GM18502 (cell line): ENCODE results near the gene TNF.

ENCODE experiments used
- ATAC-seq: cut with Tn5 transposase; IDR thresholded peaks from one replicate; pipeline ENCODE4 v1.9.1; 2021; ENCODE audit warnings: mild to moderate bottlenecking; ENCODE audit not compliant: unreplicated experiment, poor library complexity

Gene TNF

DNA sequence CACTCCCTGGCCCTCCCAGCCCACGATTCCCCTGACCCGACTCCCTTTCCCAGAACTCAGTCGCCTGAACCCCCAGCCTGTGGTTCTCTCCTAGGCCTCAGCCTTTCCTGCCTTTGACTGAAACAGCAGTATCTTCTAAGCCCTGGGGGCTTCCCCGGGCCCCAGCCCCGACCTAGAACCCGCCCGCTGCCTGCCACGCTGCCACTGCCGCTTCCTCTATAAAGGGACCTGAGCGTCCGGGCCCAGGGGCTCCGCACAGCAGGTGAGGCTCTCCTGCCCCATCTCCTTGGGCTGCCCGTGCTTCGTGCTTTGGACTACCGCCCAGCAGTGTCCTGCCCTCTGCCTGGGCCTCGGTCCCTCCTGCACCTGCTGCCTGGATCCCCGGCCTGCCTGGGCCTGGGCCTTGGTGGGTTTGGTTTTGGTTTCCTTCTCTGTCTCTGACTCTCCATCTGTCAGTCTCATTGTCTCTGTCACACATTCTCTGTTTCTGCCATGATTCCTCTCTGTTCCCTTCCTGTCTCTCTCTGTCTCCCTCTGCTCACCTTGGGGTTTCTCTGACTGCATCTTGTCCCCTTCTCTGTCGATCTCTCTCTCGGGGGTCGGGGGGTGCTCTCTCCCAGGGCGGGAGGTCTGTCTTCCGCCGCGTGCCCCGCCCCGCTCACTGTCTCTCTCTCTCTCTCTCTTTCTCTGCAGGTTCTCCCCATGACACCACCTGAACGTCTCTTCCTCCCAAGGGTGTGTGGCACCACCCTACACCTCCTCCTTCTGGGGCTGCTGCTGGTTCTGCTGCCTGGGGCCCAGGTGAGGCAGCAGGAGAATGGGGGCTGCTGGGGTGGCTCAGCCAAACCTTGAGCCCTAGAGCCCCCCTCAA is 3.1 kb upstream of the TNF start, which contains the start of gene LTA:
LTA (plus strand) TSS at position 249 of the 871 bp plus-strand sequence; CDS start at position 703, 454 bp downstream.
- ATAC-seq: no peak

- no peak for ATAC-seq
Observed at GRCh38 chr6:31573239-31574105, 1.9 kb upstream of the TNF start.

DNA sequence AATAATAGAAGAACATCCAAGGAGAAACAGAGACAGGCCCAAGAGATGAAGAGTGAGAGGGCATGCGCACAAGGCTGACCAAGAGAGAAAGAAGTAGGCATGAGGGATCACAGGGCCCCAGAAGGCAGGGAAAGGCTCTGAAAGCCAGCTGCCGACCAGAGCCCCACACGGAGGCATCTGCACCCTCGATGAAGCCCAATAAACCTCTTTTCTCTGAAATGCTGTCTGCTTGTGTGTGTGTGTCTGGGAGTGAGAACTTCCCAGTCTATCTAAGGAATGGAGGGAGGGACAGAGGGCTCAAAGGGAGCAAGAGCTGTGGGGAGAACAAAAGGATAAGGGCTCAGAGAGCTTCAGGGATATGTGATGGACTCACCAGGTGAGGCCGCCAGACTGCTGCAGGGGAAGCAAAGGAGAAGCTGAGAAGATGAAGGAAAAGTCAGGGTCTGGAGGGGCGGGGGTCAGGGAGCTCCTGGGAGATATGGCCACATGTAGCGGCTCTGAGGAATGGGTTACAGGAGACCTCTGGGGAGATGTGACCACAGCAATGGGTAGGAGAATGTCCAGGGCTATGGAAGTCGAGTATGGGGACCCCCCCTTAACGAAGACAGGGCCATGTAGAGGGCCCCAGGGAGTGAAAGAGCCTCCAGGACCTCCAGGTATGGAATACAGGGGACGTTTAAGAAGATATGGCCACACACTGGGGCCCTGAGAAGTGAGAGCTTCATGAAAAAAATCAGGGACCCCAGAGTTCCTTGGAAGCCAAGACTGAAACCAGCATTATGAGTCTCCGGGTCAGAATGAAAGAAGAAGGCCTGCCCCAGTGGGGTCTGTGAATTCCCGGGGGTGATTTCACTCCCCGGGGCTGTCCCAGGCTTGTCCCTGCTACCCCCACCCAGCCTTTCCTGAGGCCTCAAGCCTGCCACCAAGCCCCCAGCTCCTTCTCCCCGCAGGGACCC is 981 bp upstream of the TNF start:
- ATAC-seq: no peak

GRCh38 chr6:31575952-31576685 is 754 bp downstream of the TNF start:
- no peak for ATAC-seq

- ATAC-seq: no peak
Observed at GRCh38 chr6:31576897-31577578, 1.7 kb downstream of the TNF start.

DNA sequence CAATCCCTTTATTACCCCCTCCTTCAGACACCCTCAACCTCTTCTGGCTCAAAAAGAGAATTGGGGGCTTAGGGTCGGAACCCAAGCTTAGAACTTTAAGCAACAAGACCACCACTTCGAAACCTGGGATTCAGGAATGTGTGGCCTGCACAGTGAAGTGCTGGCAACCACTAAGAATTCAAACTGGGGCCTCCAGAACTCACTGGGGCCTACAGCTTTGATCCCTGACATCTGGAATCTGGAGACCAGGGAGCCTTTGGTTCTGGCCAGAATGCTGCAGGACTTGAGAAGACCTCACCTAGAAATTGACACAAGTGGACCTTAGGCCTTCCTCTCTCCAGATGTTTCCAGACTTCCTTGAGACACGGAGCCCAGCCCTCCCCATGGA is 2.2 kb downstream of the TNF start:
- no peak for ATAC-seq

GRCh38 chr6:31578184-31579118 is 3.1 kb downstream of the TNF start:
- no peak for ATAC-seq

- ATAC-seq: no peak
Observed at GRCh38 chr6:31579119-31579505, 3.7 kb downstream of the TNF start.

DNA sequence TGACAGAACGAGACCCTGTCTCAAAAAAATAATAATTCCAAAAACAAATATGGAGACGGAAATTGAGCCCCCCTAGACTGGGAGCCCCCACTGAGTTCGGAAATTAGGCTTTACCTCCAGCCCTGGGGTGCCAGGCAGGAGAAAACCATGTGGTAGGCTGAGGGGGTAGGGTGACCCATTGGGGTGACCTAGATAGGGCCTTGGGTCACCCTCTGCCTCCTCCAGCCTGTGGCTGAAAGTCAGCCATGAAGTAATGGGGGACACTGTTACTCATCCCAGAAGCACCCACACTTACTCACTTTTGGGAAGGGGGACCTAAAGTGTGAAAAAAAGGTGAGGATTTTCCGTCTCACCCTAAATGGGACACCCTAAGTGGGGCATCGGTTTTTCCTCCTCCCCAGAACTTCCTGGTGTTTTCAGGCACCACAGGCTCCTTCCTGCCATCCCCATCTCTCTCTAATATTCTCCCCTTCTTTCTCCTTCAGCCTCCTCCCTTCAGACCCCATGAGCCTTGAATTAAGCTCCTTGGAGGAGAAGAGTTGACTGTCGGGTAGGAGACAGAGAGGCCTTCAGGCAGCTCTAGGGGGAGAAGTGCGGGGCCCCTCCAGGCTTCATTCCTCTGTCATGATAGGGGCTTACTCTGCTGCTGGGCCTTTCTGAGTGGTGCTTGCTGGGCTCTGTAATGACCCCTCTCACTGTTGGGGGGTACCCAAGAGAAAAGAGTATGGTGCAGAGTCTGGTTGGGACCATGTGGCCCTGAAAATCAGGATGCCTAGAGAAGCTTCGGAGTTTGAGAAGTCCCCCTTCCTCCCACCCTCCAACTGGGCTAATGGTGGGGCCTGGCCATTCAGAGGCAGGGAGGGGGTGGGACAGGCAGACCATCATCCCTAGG is 4.4 kb downstream of the TNF start:
- no peak for ATAC-seq

DNA sequence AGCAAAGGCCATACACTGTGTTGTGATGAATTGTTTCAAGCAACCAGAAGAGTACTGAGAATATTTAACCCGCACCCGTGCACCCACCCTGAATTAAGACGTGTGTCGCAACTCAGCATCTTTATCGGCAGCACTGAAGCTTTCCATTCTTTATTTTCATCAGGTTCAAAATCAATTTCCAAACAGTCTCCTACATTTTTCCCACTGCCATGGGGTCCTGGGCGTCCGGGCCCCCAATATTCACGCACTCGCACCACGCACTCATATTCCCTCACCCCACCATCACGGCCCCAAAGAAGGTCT is 5.0 kb downstream of the TNF start:
- no peak for ATAC-seq

- ATAC-seq: peak; percentile 52
Observed at GRCh38 chr6:31580807-31581433, 5.6 kb downstream of the TNF start.

GRCh38 chr6:31581434-31582229 is 6.3 kb downstream of the TNF start:
- no peak for ATAC-seq

DNA sequence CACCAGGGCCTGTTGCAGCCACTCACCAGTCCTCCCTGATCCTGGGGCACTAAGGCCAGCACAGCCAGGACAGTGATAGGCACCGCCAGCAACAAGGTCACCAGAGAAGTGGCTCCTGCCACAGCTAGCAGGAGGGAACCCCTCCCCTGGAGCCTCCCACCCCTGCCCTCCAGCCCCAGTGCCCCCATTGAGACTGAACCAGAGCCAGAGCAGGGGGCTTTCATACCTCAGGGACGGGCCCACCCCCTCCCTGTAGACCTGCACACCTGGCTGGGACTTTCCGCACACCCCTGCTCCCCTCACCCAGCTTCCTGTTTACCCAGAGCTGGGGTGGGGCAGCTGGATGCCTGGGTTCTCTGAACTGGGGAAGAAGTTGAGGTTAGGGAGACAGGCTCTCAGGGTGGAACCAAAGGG is 6.9 kb downstream of the TNF start, which contains the start of gene LTB:
LTB (minus strand) TSS at position 195 of the 414 bp plus-strand sequence; CDS start at position 188, 7 bp downstream.
- no peak for ATAC-seq

- no peak for ATAC-seq
Observed at GRCh38 chr6:31585491-31585890, 10.1 kb downstream of the TNF start.

DNA sequence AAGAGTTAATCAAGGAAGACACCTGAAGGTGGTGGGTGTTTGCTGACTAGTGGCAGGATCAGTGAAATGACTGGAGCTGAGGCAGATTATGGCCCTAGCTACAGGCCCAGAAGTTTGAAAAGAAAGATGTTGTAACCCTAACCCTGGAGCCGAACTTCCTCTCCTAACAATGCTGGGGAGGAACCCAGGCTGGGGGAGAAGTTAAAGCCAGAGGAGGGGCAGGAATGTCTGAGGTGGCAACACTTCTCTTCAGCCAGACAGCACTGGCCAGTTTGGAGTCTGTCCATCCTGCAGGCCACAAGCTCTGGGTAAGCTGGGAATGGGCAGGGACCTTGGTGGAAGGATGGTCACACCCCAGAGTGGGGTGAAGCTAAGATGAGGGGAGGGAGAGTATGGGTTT is 10.6 kb downstream of the TNF start, which contains the start of gene LST1:
LST1 (plus strand) TSS at position 270 of the 400 bp plus-strand sequence. CDS start 1,023 bp downstream, outside the sequence.
- no peak for ATAC-seq
